HCT116 (cell line): ENCODE results near the gene CISH. TPM values are rescaled to one million over a fixed set of nuclear protein-coding genes. Genes with fewer than 3 reads are reported as not detected.

ENCODE experiments used
- ATAC-seq: fragments of 200-7000 bp; cut with Tn5 transposase; 2 replicates; pipeline ENCODE4 v1.9.1; 2020; ENCODE audit warnings: mild to moderate bottlenecking, moderate library complexity
- BruUV-seq: library from RNA; stranded (reverse); fragments of 400-500 nt; replicated peaks from 2 replicates; lab custom pipeline; 2021; lab: Mats Ljungman, UMichigan
- CTCF ChIA-PET: fragments of 300-600 bp; sonication (Branson Sonifier 250); formaldehyde crosslinking; loops from one replicate; lab custom pipeline; 2021; ENCODE audit warnings: antibody characterized with exemption; lab: Charles Lee
- POLR2A ChIA-PET: fragments of 300-600, 350-600 bp; sonication (Branson Sonifier 250); formaldehyde crosslinking; loops from one replicate; lab custom pipeline; 2021; ENCODE audit warnings: antibody characterized with exemption; lab: Charles Lee
- RAD21 ChIA-PET, 2 experiments: fragments of 300-600 bp; sonication (Branson Sonifier 250); formaldehyde crosslinking; loops; one replicate each; lab custom pipeline; 2023; ENCODE audit warnings: low total read pairs in 2 of 2; ENCODE audit not compliant: uncharacterized antibody in 2 of 2, unreplicated experiment in 2 of 2, low non-redundant PET in 1 of 2; lab: Charles Lee
- DNase-seq: peaks from one replicate; pipeline ENCODE4 v3.0.0-alpha.2; 2010; ENCODE audit warnings: low read depth, low spot score
- H2AFZ ChIP-seq: fragments of 200-600 bp; shearing (Covaris generic), sonication (generic); 2 replicates; pipeline ENCODE4 v1.6.1; 2017; ENCODE audit warnings: low read depth, mixed run types, mixed read lengths, antibody characterized with exemption, low read length; ENCODE audit not compliant: poor library complexity, severe bottlenecking
- H3K27ac ChIP-seq: 2 replicates; pipeline ENCODE4 v1.5.1; 2012; ENCODE audit warnings: low read depth, low read length
- H3K27me3 ChIP-seq: fragments of 200-600 bp; sonication (generic); 2 replicates; pipeline ENCODE4 v1.6.1; 2016; ENCODE audit warnings: mixed run types, low read length, mixed read lengths; ENCODE audit not compliant: insufficient read depth
- H3K36me3 ChIP-seq, 2 experiments: fragments of 200-500 bp in 1 of 2; fragments of 200-600 bp in 1 of 2; sonication (Bioruptor generic) in 1 of 2; sonication (generic) in 1 of 2; 2 replicates each; pipeline versions ENCODE4 v1.5.1 to v1.6.1; 2014 to 2016; ENCODE audit warnings: low read length in 2 of 2, inconsistent platforms in 1 of 2, mixed read lengths in 1 of 2, mixed run types in 1 of 2; ENCODE audit not compliant: insufficient read depth in 2 of 2, control insufficient read depth in 1 of 2
- H3K4me1 ChIP-seq, 2 experiments: fragments of 200-600 bp in 1 of 2; sonication (generic) in 1 of 2; 2 replicates each; pipeline versions ENCODE4 v1.5.1 to v1.6.1; 2012 to 2017; ENCODE audit warnings: low read length in 2 of 2, inconsistent platforms in 1 of 2, mild to moderate bottlenecking in 1 of 2, mixed read lengths in 1 of 2, mixed run types in 1 of 2, moderate library complexity in 1 of 2; ENCODE audit not compliant: insufficient read depth in 2 of 2, control insufficient read depth in 1 of 2
- H3K4me2 ChIP-seq: fragments of 200-600 bp; sonication (generic); 2 replicates; pipeline ENCODE4 v1.6.1; 2017; ENCODE audit warnings: mixed run types, low read length, mixed read lengths
- H3K4me3 ChIP-seq, 2 experiments: fragments of 200-600 bp in 1 of 2; sonication (generic) in 1 of 2; replicated peaks in 1 of 2; 2 replicates each; pipeline ENCODE4 v1.5.1; 2011 to 2016; ENCODE audit warnings: low read length in 2 of 2, control low read depth in 1 of 2, low read depth in 1 of 2, mild to moderate bottlenecking in 1 of 2, mixed read lengths in 1 of 2, mixed run types in 1 of 2
- H3K79me2 ChIP-seq: fragments of 200-600 bp; sonication (generic); 2 replicates; pipeline ENCODE4 v1.6.1; 2017; ENCODE audit warnings: mild to moderate bottlenecking, mixed run types, low read length, moderate library complexity, mixed read lengths; ENCODE audit not compliant: insufficient read depth
- H3K9ac ChIP-seq: fragments of 200-600 bp; sonication (generic); 2 replicates; pipeline ENCODE4 v1.6.1; 2016; ENCODE audit warnings: low read length, mixed read lengths
- H3K9me2 ChIP-seq: fragments of 200-600 bp; sonication (generic), shearing (Covaris generic); 2 replicates; pipeline ENCODE4 v1.6.1; 2017; ENCODE audit warnings: mixed run types, mild to moderate bottlenecking, moderate library complexity; ENCODE audit not compliant: insufficient read depth
- H3K9me3 ChIP-seq, 2 experiments: fragments of 200-500 bp in 1 of 2; fragments of 200-600 bp in 1 of 2; sonication (Bioruptor generic) in 1 of 2; sonication (generic) in 1 of 2; 2 replicates each; pipeline ENCODE4 v1.6.1; 2014 to 2017; ENCODE audit warnings: low read length in 2 of 2, mixed read lengths in 2 of 2, inconsistent platforms in 1 of 2, low read depth in 1 of 2, mild to moderate bottlenecking in 1 of 2, mixed run types in 1 of 2, moderate library complexity in 1 of 2; ENCODE audit not compliant: control insufficient read depth in 1 of 2, insufficient read depth in 1 of 2
- H4K20me1 ChIP-seq: fragments of 200-600 bp; sonication (generic), shearing (Covaris generic); 2 replicates; pipeline ENCODE4 v1.6.1; 2017; ENCODE audit warnings: mixed run types, mild to moderate bottlenecking, moderate library complexity; ENCODE audit not compliant: insufficient read depth
- CEBPB ChIP-seq: IDR thresholded peaks from 2 replicates; pipeline ENCODE4 v1.6.1; 2012; ENCODE audit warnings: low read depth
- EGR1 ChIP-seq: IDR thresholded peaks from 2 replicates; pipeline ENCODE4 v1.6.1; 2012; ENCODE audit warnings: low read depth
- ELF1 ChIP-seq: IDR thresholded peaks from 2 replicates; pipeline ENCODE4 v1.6.1; 2012; ENCODE audit warnings: low read depth, borderline replicate concordance
- EZH2 ChIP-seq: fragments of 200-600 bp; sonication (generic); IDR thresholded peaks from 2 replicates; pipeline ENCODE4 v1.6.1; 2017; ENCODE audit warnings: antibody characterized with exemption, mixed run types
- FOSL1 ChIP-seq: IDR thresholded peaks from 2 replicates; pipeline ENCODE4 v1.6.1; 2012; ENCODE audit warnings: low read depth
- JUND ChIP-seq: IDR thresholded peaks from 2 replicates; pipeline ENCODE4 v1.6.1; 2012
- POLR2A ChIP-seq: IDR thresholded peaks from 2 replicates; pipeline ENCODE4 v1.7.0; 2011; ENCODE audit warnings: borderline replicate concordance; ENCODE audit not compliant: insufficient read depth, insufficient read length; ENCODE audit errors: extremely low read depth
- POLR2AphosphoS5 ChIP-seq: IDR thresholded peaks from 2 replicates; pipeline ENCODE4 v1.6.1; 2011; ENCODE audit warnings: mild to moderate bottlenecking, low read depth, low read length, moderate library complexity
- RAD21 ChIP-seq: IDR thresholded peaks from 2 replicates; pipeline ENCODE4 v1.6.1; 2012; ENCODE audit warnings: low read depth, mild to moderate bottlenecking
- SP1 ChIP-seq: IDR thresholded peaks from 2 replicates; pipeline ENCODE4 v1.6.1; 2012; ENCODE audit warnings: low read depth
- SRF ChIP-seq: IDR thresholded peaks from 2 replicates; pipeline ENCODE4 v1.6.1; 2012; ENCODE audit warnings: low read depth
- TCF7L2 ChIP-seq: IDR thresholded peaks from 2 replicates; pipeline ENCODE4 v1.7.0; 2011; ENCODE audit warnings: borderline replicate concordance, inconsistent platforms; ENCODE audit not compliant: insufficient read depth, insufficient read length; ENCODE audit errors: extremely low read depth
- ZFX ChIP-seq: fragments of 450-650 bp; IDR thresholded peaks from 2 replicates; pipeline ENCODE4 v1.6.1; 2017
- ZNF274 ChIP-seq: fragments of 200-500 bp; sonication (Bioruptor generic); IDR thresholded peaks from 2 replicates; pipeline ENCODE4 v1.6.1; 2014; ENCODE audit warnings: mild to moderate bottlenecking, low read depth, low read length, inconsistent platforms
- intact Hi-C: fragments of 100-400 bp; cut with micrococcal nuclease; formaldehyde crosslinking; loops from 2 replicates; pipeline ENCODE4 v1.10.0; 2022
- total RNA-seq: library from RNA; stranded (reverse); gene quantifications from one replicate; pipeline ENCODE4 v1.2.1, GENCODE V29; 2021; ENCODE audit not compliant: unreplicated experiment
- TF ChIP-seq, protein P1 (sequence below): IDR thresholded peaks from 2 replicates; pipeline ENCODE4 v1.6.1; 2012; ENCODE audit warnings: low read depth
- TF ChIP-seq, protein P2 (sequence below), 3 experiments: fragments of 200-600 bp in 1 of 3; sonication (generic) in 1 of 3; IDR thresholded peaks in 2 of 3; conservative IDR thresholded peaks in 1 of 3; 2 replicates each; pipeline ENCODE4 v1.5.1; 2012 to 2017; ENCODE audit warnings: low read depth in 2 of 3, low read length in 2 of 3, antibody characterized with exemption in 1 of 3, borderline replicate concordance in 1 of 3, control low read depth in 1 of 3, mild to moderate bottlenecking in 1 of 3, mixed read lengths in 1 of 3, mixed run types in 1 of 3, moderate library complexity in 1 of 3; ENCODE audit not compliant: insufficient read depth in 1 of 3
- TF ChIP-seq, protein P3 (sequence below): IDR thresholded peaks from 2 replicates; pipeline ENCODE4 v1.6.1; 2012

Gene CISH
- total RNA-seq, 1 experiment from 2014 or later = 4.5 TPM

DNA sequence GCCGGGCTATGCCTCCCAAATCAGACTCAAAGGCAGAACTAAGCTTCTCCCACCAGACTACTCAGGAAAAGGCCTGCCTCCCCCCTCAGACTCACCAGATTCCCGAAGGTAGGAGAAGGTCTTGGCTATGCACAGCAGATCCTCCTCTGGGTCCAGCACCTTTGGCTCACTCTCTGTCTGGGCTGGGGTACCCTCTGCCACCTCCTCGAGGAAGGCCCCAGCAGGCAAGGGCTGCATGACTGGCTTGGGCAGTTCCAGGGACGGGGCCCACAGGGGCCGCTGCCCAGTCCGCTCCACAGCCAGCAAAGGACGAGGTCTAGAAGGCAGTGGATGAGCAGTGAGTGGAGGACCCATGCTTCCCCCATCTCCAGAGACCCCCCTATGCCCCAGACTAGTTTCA lies 3.3 kb downstream of the CISH start:
- Histone ChIP-seq H3K27ac (no peak overlapping the region), H3K4me1 (peaks cover 10 to 28% of the 10 kb centered on the region in 2 experiments; a peak in 3 of 4 replicates), H3K36me3 (0 out of 4 replicates have a peak, but pooled peaks cover 0 to 5% of the 10 kb centered on the region in 2 experiments), H3K79me2 (no peaks in the 10 kb centered on the region; the same call in 1 of the 2 replicates), H3K9ac (no peak overlapping the region), H2AFZ (no peak overlapping the region), H3K27me3 (no peaks in the 10 kb centered on the region), H3K9me2 (no peaks in the 10 kb centered on the region), H3K9me3 (no peaks in the 10 kb centered on the region), H3K4me2 (no peak overlapping the region), H4K20me1 (no peaks in the 10 kb centered on the region), H3K4me3 (no peak overlapping the region)
- intact Hi-C loops = no loop called here
- TF ChIP-seq, protein P1, sequence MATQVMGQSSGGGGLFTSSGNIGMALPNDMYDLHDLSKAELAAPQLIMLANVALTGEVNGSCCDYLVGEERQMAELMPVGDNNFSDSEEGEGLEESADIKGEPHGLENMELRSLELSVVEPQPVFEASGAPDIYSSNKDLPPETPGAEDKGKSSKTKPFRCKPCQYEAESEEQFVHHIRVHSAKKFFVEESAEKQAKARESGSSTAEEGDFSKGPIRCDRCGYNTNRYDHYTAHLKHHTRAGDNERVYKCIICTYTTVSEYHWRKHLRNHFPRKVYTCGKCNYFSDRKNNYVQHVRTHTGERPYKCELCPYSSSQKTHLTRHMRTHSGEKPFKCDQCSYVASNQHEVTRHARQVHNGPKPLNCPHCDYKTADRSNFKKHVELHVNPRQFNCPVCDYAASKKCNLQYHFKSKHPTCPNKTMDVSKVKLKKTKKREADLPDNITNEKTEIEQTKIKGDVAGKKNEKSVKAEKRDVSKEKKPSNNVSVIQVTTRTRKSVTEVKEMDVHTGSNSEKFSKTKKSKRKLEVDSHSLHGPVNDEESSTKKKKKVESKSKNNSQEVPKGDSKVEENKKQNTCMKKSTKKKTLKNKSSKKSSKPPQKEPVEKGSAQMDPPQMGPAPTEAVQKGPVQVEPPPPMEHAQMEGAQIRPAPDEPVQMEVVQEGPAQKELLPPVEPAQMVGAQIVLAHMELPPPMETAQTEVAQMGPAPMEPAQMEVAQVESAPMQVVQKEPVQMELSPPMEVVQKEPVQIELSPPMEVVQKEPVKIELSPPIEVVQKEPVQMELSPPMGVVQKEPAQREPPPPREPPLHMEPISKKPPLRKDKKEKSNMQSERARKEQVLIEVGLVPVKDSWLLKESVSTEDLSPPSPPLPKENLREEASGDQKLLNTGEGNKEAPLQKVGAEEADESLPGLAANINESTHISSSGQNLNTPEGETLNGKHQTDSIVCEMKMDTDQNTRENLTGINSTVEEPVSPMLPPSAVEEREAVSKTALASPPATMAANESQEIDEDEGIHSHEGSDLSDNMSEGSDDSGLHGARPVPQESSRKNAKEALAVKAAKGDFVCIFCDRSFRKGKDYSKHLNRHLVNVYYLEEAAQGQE = no peak
- TF ChIP-seq ZFX (no peak), POLR2AphosphoS5 (no peak), TCF7L2 (no peak), ZNF274 (no peak), SP1 (no peak), ELF1 (no peak), EGR1 (no peak), SRF (no peak), EZH2 (no peak), CEBPB (no peak), POLR2A (no peak), RAD21 (no peak), JUND (no peak), FOSL1 (no peak)
- TF ChIP-seq, protein P2, sequence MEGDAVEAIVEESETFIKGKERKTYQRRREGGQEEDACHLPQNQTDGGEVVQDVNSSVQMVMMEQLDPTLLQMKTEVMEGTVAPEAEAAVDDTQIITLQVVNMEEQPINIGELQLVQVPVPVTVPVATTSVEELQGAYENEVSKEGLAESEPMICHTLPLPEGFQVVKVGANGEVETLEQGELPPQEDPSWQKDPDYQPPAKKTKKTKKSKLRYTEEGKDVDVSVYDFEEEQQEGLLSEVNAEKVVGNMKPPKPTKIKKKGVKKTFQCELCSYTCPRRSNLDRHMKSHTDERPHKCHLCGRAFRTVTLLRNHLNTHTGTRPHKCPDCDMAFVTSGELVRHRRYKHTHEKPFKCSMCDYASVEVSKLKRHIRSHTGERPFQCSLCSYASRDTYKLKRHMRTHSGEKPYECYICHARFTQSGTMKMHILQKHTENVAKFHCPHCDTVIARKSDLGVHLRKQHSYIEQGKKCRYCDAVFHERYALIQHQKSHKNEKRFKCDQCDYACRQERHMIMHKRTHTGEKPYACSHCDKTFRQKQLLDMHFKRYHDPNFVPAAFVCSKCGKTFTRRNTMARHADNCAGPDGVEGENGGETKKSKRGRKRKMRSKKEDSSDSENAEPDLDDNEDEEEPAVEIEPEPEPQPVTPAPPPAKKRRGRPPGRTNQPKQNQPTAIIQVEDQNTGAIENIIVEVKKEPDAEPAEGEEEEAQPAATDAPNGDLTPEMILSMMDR (IDR thresholded peaks at IDR 0.05 in 2 of 3, conservative IDR thresholded peaks at IDR 0.05 in 1 of 3; ENCODE audit: borderline replicate concordance in 1 of 3, insufficient read depth in 1 of 3, low read depth in 2 of 3, low read length in 2 of 3) = no peak
- TF ChIP-seq, protein P3, sequence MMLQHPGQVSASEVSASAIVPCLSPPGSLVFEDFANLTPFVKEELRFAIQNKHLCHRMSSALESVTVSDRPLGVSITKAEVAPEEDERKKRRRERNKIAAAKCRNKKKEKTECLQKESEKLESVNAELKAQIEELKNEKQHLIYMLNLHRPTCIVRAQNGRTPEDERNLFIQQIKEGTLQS = no peak
- ATAC-seq = no peak
- DNase-seq = no peak
- CTCF ChIA-PET = no interaction called here
- RAD21 ChIA-PET = no interaction called here
- POLR2A ChIA-PET = no interaction called here
- no TSS peak for BruUV-seq
